Neural progenitor cell (in vitro differentiated cells): ENCODE measurements around the gene FAM131C.

Experiments
- EZH2 ChIP-seq: fragments of 200-600 bp; sonication (generic); IDR thresholded peaks from 2 replicates; pipeline ENCODE4 v1.6.1; 2017; ENCODE audit warnings: antibody characterized with exemption, mild to moderate bottlenecking, moderate library complexity
- EZH2phosphoT487 ChIP-seq: fragments of 200-600 bp; sonication (generic); IDR thresholded peaks from 2 replicates; pipeline ENCODE4 v1.6.1; 2017; ENCODE audit warnings: antibody characterized with exemption
- TF ChIP-seq, protein P1 (sequence below): fragments of 200-600 bp; sonication (generic); IDR thresholded peaks from 2 replicates; pipeline ENCODE4 v1.5.1; 2017; ENCODE audit warnings: antibody characterized with exemption, mild to moderate bottlenecking

DNA sequence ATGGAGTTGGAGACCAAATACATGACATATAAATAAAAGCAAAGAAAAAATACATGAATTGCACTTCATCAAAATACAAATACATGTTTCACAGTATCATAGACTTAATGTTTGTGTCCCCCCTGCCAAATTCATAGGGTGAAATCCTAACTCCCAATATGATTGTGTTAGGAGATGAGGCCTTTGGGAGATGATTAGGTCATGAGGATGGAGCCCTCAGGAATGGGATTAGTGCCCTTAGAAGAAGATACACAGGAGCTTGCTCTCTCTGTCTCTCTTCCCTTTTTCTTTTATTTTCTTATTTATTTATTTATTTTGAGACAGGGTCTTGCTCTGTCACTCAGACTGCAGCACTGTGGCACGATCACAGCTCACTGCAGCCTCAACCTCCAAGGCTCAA is 26.0 kb upstream of the FAM131C start:
- no peak for TF ChIP-seq EZH2
- TF ChIP-seq, protein P1, sequence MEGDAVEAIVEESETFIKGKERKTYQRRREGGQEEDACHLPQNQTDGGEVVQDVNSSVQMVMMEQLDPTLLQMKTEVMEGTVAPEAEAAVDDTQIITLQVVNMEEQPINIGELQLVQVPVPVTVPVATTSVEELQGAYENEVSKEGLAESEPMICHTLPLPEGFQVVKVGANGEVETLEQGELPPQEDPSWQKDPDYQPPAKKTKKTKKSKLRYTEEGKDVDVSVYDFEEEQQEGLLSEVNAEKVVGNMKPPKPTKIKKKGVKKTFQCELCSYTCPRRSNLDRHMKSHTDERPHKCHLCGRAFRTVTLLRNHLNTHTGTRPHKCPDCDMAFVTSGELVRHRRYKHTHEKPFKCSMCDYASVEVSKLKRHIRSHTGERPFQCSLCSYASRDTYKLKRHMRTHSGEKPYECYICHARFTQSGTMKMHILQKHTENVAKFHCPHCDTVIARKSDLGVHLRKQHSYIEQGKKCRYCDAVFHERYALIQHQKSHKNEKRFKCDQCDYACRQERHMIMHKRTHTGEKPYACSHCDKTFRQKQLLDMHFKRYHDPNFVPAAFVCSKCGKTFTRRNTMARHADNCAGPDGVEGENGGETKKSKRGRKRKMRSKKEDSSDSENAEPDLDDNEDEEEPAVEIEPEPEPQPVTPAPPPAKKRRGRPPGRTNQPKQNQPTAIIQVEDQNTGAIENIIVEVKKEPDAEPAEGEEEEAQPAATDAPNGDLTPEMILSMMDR, result no peak
- TF ChIP-seq EZH2phosphoT487, result no peak
